DMS153 treated with DMSO at 0.1 percent for 48 hours (cell line): ENCODE measurements around the gene LINC01488.

Experiments
- DNase-seq: peaks from one replicate; lab custom pipeline; 2025; ENCODE audit not compliant: unreplicated experiment; lab: John Stamatoyannopoulos, UW

The LINC01488 gene

GRCh38 chr11:69444381-69445130 lies 36.9 kb upstream of the LINC01488 start:
- DNase-seq, result no peak

DNA sequence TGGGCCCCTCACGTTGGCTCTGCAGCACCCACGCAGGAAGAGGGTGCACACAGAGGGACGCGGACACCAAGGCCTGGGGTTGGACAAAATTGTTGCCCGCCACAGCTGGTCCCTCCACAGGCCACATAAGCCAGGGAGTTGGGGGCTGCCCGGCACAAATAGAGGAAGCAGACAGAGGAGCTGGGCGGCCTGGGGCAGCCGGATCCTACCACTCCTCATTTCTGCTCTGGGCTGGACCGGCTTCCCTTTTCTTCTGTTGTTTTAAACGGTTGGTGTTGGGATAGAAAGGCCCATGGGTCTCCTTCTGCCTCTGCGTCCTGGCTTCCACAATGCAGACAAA lies 36.4 kb upstream of the LINC01488 start:
- DNase-seq, result no peak

DNA sequence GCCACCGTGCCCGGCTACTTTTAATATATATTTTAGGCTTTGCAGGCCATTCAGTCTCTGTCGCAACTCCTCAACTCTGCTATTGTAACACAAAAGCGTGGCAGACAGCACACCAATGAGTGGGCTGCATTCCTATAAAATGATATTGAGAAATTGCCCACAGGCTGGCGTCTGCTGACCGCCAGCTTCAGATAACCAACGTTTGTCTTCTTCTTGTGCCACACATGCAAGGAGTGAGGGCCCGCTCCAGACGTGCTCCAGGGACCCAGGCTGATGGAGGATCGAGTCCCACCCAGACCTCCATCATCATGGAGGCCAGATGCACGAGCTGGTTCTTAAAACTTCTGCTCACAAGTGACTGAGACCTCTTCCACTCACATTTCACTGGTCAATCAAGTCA lies 35.4 kb upstream of the LINC01488 start:
- no peak for DNase-seq

DNA sequence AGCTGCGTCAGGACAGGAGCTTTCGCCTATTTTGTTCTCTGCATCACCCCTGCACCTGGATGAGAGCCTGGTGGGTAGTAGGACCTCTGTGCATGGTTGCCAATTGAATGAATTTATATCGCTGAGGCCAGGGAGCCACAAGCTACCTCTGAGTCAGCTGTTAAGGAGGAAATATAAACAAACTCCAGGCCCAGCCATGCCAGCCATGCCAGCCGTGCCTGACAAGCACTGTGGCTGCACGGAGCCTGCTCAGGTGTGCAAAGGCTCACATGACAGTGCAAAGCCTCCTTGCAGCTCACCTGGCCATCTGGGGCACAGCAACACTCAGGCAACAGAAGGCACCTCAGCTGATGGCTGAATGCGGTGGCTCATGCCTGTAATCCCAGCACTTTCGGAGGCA lies 33.7 kb upstream of the LINC01488 start:
- no peak for DNase-seq

- no peak for DNase-seq
These were observed 32.8 kb upstream of the LINC01488 start for GRCh38 chr11:69448471-69449284.

DNA sequence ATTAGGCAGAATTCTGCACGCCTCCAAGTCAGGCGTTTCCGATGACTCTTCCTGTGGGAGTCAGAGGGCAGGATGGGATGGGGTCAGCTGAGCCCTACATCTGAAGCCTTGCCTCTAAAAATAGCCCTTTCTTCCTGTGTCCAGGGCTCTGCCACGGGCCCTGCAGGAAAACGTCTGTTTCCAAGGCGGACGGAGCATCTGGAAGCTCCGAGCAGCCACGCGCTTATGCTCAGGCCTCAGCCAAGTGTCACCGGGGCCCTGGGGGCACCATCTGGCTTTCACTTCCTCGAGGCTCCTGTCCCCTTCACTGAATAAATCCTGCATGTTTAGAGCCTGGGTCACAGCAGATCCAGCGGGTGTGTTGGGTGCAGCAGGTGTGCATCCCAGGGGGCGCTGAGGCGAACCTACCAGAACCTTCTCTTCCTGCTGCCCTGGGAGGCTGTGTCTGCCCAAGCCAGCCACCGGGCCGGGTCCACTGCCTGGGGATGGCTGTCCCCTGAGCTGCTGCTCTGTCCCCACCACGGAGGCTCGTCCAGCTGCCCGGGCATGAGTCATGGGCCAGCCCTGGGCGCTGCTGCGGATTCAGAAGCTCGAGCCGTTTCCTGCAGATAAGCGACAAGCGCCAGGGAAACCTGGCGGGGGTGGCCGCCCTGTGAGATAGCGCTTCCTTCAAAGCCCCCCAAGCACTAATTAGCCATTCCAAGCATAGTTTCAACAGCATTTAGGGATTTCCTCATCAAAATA lies 32.0 kb upstream of the LINC01488 start:
- no peak for DNase-seq

GRCh38 chr11:69450064-69450856 lies 31.2 kb upstream of the LINC01488 start:
- DNase-seq, result no peak

- no peak for DNase-seq
These were observed 30.6 kb upstream of the LINC01488 start for GRCh38 chr11:69450857-69451220.

GRCh38 chr11:69451289-69451688 lies 30.2 kb upstream of the LINC01488 start:
- no peak for DNase-seq

DNA sequence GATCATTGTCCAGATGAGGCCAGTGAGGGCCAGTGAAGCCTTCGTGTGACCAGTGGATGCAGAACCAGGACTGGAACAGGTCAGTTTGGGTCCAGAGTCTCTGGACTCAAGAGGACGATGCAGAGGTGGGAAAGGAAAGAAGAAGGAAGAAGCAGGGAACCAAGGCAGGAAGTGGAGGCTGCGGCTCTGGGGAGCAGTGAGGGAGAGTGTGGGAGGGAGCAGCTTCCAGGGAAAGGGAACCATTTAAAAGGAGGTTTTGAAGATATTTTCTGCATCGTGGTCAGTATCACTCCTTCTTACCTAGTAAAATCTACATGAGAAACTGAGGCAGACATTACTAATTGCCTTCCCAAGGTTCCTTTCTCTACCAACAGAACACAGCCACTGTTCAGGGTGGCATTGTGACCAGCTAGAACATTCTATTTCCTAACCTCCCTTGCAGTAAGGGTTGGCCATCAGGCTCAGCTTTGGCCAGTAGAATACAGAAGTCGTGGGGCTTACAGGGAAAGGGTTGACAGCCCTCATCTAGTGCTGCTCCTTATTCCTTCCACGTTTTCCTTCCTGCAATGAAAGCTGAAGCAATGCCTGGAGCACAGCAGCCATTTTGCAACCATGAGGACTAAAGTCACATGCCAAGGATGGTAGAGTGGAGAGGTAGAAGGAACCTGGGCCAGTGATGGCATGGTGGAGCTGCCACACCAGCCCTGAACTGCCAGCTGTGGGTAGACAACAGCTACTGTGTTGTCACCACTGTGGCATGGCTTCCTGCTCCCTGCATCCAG lies 29.1 kb upstream of the LINC01488 start:
- DNase-seq, result no peak

DNA sequence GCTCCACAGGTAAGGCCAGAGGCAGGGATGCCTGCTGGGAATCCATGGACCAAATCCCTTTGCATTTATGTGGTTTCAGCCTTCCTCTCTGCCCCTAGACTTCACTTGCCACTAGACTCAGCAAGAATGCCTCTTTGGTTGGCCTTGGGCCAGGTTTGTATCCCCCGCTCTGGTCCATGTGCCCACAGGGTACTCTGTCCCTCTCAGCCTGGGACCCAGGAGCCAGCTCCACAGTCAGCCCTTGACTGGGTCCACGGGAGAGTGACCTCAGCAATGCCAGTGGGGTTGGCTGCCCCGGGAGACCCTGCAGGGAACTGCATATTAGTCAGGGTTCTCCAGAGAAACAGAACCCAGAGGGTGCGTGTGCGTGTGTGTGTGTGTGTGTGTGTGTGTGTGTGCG lies 28.3 kb upstream of the LINC01488 start:
- no peak for DNase-seq

DNA sequence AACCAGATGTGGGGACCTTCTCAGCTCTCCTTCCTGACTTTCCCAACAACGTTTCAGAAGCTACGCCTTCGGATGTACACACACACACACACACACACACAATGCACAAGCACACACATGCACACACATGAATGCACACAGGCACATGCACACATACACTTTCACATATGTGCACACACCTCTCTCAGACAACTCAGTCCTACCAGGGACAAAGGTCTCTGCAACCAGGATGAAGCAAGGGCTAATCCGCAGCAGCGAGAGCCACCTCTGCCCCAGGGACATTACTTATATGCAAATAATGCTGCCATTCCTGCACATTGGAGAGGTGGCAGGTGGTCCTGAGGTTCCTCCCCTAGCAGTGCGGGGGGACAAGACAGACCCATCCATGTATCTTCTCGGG lies 27.4 kb upstream of the LINC01488 start:
- DNase-seq, result no peak

GRCh38 chr11:69455969-69456368 lies 25.5 kb upstream of the LINC01488 start:
- no peak for DNase-seq

- no peak for DNase-seq
These were observed 24.8 kb upstream of the LINC01488 start for GRCh38 chr11:69456712-69457111.

- DNase-seq, result no peak
These were observed 21.5 kb upstream of the LINC01488 start for GRCh38 chr11:69459848-69460539.

GRCh38 chr11:69460540-69461257 lies 20.8 kb upstream of the LINC01488 start:
- no peak for DNase-seq

DNA sequence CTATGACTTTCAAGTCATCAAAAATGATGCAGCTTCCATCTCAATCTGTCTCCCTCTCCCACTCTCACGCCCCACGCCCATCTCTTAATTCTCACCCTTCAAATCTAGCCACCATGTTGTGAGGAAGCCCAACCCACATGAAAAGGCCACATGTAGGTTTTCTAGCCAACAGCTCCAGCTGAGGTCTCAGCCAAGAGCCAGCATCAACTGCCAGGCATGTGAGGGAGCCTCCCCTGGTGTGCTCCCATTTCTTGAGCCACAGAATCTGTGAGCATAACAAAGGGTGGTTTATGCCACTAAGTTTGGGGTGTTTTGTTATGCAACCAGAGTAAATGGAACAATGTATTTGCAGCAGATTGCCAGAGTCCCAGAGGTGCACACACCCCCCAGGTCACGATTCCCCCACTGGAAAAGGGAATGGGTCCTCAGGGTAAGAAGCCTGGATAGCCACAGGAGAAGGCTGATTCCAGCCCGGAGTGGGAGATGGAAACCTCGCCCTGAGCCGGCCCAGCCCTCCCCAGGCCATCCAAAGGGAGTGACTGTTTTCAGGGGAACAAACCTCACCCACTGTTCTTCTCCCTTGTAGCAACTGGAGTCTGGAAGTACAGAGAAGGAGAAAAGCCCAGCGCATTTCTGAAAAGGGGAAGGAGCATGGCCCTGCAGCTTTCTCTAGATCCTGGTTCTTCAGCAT lies 20.0 kb upstream of the LINC01488 start:
- no peak for DNase-seq

GRCh38 chr11:69462106-69462951 lies 19.1 kb upstream of the LINC01488 start:
- no peak for DNase-seq
